Psoas muscle (tissue), 8 donors: ENCODE measurements around the gene ZNF835. TPM values are rescaled to one million over a fixed set of nuclear protein-coding genes. Genes with fewer than 3 reads are reported as not detected.

Source experiments
- ATAC-seq, 4 donors: fragments of 200-7000 bp; cut with Tn5 transposase; one replicate each; pipeline ENCODE4 v1.9.1; 2020; ENCODE audit warnings: moderate library complexity in 3 of 4, mild to moderate bottlenecking in 2 of 4
- DNase-seq, 2 donors: peaks; one replicate each; pipeline ENCODE4 v3.0.0-alpha.2; 2020
- H3K27ac ChIP-seq: fragments of 200-600 bp; one replicate; pipeline ENCODE4 v1.8.0; 2022
- H3K27me3 ChIP-seq, 3 donors: fragments of 200-600 bp in 1 of 3; one replicate each; pipeline versions ENCODE4 v1.6.1 to v1.8.0; 2013 to 2022; ENCODE audit warnings: low read length in 2 of 3, mild to moderate bottlenecking in 2 of 3, moderate library complexity in 1 of 3; ENCODE audit not compliant: insufficient read depth in 3 of 3
- H3K36me3 ChIP-seq, 2 donors: fragments of 200-600 bp in 1 of 2; one replicate each; pipeline versions ENCODE4 v1.6.1 to v1.8.0; 2013 to 2022; ENCODE audit warnings: low read depth in 1 of 2, mild to moderate bottlenecking in 1 of 2, moderate library complexity in 1 of 2; ENCODE audit not compliant: insufficient read depth in 1 of 2
- H3K4me1 ChIP-seq: fragments of 200-600 bp; one replicate; pipeline ENCODE4 v1.8.0; 2022
- H3K4me3 ChIP-seq: fragments of 200-600 bp; one replicate; pipeline ENCODE4 v1.8.0; 2022; ENCODE audit warnings: mild to moderate bottlenecking
- H3K9me3 ChIP-seq: fragments of 200-600 bp; one replicate; pipeline ENCODE4 v1.8.0; 2022
- WGBS, 3 donors: extraction: QIAGEN DNeasy Blood & Tissue Kit; methylation state at CpG; one replicate each; pipeline versions ENCODE4 v1.1.6 to v1.1.7; 2013; 5-methylcytosine and 5-hydroxymethylcytosine counted together
- intact Hi-C, 2 donors: fragments of 100-400 bp; cut with DNase I; formaldehyde crosslinking; loops; one replicate each; pipeline versions ENCODE4 v1.11.0 to v1.14.2; 2022
- long read RNA-seq, 2 donors: library from polyadenylated mRNA; unstranded; transcript quantifications; one replicate each; pipeline ENCODE4 v2.0.0, GENCODE V29; 2021
- polyA plus RNA-seq, 3 donors: library from polyadenylated mRNA; stranded (reverse); fragments of 200-250 nt; gene quantifications; one replicate each; pipeline ENCODE4 v1.2.3, GENCODE V29; 2013
- total RNA-seq, 4 donors: library from RNA; stranded (reverse); fragmentation: NEBNext Ultra II Directional in 2 of 4; extraction: Animal tissue kit (Norgen Biotek cat#: 25700) in 2 of 4; gene quantifications; one replicate each; pipeline versions ENCODE4 v1.2.1 to v1.2.4, GENCODE V29; 2021 to 2023
- TF ChIP-seq, protein P1 (sequence below): fragments of 200-600 bp; IDR thresholded peaks from one replicate; pipeline ENCODE4 v1.8.0; 2022; ENCODE audit warnings: antibody characterized with exemption
- donor health status: healthy with polysubstance abuse.
- donor health status: DM: no; HTN: no; CAD: no; lungs with moderate emphysema.
- donor health status: Bipolar disorder and iron deficiency.
- donor health status: healthy.
- donor health status: DM: yes; HTN: yes; CAD: no.
- donor health status: DM: no; HTN: no; CAD: no.
- donor health status: DM: no; HTN: no; CAD: no.
- donor health status: DM: yes; HTN: yes; CAD: no.

The ZNF835 gene
- total RNA-seq = 1 to 10 TPM in 3 of 4 donors, under 1 TPM in 1; 0.74 to 5.4 (median 1.1) TPM
- 1 to 10 TPM in 1 of 3 donors, under 1 TPM in 2; 0.78 to 1.9 (median 0.80) TPM for polyA plus RNA-seq
- long read RNA-seq, donor 1 = 0 reads
- long read RNA-seq, donor 2 = 0 reads

DNA sequence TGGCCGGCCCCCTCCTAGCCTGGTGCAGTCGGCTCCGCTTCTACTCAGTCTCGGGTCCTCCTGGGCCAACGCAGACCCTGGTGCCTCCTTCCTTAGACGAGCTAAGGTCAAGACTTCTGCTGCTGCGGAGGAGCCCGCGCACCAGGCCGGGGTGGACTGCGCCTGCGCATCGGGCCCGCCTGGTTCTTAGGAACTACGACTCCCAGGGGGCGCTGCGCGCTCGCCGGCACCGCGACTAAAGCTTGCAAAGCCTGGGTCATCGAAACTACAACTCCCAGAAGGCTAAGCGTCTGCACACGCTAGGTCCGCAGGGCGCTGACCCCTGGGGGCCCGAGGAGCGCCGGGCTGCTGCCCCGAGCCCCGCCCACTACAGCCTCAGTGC is at the start of gene ZNF835:
Gene ZNF835 (minus strand): TSS at position 145 of the 382 bp plus-strand sequence. CDS start 6,559 bp downstream, outside the sequence.
- intact Hi-C loops = no loop called here
- Histone ChIP-seq H3K36me3 (no peaks in the 10 kb centered on the region), H3K9me3 (no peaks in the 10 kb centered on the region), H3K27ac (no peak within 1 kb of the TSS), H3K4me1 (no peaks in the 10 kb centered on the region), H3K27me3 (no peaks in the 10 kb centered on the region), H3K4me3 (peak within 1 kb of the TSS; percentile 82)
- ATAC-seq (peak; percentile 97 to 99 (median 98)), DNase-seq (peak; percentile 95 to 96)
- 1% methylated on average over 31 to 32 of the region's 32 CpGs for WGBS, 3 donors
- TF ChIP-seq, protein P1, sequence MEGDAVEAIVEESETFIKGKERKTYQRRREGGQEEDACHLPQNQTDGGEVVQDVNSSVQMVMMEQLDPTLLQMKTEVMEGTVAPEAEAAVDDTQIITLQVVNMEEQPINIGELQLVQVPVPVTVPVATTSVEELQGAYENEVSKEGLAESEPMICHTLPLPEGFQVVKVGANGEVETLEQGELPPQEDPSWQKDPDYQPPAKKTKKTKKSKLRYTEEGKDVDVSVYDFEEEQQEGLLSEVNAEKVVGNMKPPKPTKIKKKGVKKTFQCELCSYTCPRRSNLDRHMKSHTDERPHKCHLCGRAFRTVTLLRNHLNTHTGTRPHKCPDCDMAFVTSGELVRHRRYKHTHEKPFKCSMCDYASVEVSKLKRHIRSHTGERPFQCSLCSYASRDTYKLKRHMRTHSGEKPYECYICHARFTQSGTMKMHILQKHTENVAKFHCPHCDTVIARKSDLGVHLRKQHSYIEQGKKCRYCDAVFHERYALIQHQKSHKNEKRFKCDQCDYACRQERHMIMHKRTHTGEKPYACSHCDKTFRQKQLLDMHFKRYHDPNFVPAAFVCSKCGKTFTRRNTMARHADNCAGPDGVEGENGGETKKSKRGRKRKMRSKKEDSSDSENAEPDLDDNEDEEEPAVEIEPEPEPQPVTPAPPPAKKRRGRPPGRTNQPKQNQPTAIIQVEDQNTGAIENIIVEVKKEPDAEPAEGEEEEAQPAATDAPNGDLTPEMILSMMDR = peak; percentile 19

GRCh38 chr19:56720281-56720680 is 48.7 kb upstream of the ZNF835 start:
- Histone ChIP-seq H3K9me3 (no peaks in the 10 kb centered on the region), H3K36me3 (no peaks in the 10 kb centered on the region), H3K4me3 (no peak overlapping the region), H3K27me3 (no peaks in the 10 kb centered on the region), H3K4me1 (no peaks in the 10 kb centered on the region), H3K27ac (no peak overlapping the region)
- WGBS, 3 donors = 3 to 8% (median 4%) methylated on average over 3 of the region's 3 CpGs
- TF ChIP-seq, protein P1 = no peak
- DNase-seq (peak in 1 of 2 donors; percentile 18), ATAC-seq (no peak)
- intact Hi-C loops = no loop called here

DNA sequence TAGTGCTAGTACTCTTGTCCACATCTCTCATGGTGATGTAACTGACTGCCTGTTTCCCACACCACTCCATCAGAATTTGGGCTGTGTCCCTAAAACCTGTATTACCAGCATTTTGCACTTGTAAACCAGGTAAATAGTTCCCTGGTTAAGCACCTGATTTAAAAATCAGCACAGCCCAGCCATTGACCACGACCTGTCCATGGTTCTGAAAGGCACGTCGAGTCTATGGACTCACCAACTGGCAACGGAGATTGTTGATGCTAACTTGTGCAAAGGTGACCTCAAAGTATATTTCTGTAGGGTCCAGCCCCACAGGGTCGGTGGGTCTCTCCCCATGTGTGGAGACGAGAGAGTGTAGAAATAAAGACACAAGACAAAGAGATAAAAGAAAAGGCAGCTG is 46.7 kb upstream of the ZNF835 start:
- ATAC-seq = no peak

DNA sequence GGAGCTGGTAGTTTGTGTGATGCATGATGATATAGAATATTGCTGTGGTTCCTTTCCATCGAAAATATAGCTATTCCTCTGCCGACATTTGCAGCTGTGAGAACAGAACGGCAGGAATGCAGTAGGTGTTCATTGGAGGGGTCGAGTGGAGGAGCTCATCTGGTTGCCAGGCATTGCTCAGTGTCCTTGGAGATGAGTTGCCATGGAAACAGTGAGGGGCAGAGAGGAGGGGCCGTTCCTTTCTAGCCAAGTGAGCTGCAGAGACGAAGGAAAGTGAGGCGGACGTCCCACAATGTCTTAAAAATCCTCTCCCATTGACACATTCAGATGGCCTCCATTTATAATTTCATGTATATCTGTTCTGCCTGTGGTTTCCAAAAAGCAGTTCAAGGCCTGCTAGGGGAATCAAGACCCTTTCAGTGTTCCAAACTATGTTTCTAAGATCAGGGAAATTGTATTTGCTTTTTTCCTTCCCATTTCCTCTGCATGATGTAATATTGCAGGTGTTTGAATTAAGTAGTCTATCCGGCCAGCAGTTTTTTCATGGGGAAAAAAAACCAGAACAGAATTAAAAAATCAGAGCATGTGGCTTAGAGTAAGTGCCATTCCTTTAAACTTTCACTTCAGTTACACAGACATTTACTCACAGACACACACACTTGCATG is 41.2 kb upstream of the ZNF835 start:
- DNase-seq (no peak), ATAC-seq (no peak)
- WGBS, 3 donors = 14 to 21% (median 17%) methylated on average over 9 of the region's 9 CpGs
- Histone ChIP-seq H3K4me3 (no peak overlapping the region), H3K27ac (no peak overlapping the region), H3K36me3 (no peaks in the 10 kb centered on the region), H3K9me3 (no peaks in the 10 kb centered on the region), H3K27me3 (no peaks in the 10 kb centered on the region), H3K4me1 (no peaks in the 10 kb centered on the region)
- TF ChIP-seq, protein P1 = no peak
- intact Hi-C loops = no loop called here

More for the DNA sequence above, 46.7 kb upstream of the ZNF835 start:
- Histone ChIP-seq H3K27ac (no peak overlapping the region), H3K36me3 (no peaks in the 10 kb centered on the region), H3K27me3 (no peaks in the 10 kb centered on the region), H3K4me3 (no peak overlapping the region), H3K9me3 (no peaks in the 10 kb centered on the region), H3K4me1 (no peaks in the 10 kb centered on the region)
- intact Hi-C loops = no loop called here
- WGBS, 3 donors = 37 to 50% (median 43%) methylated on average over 6 of the region's 6 CpGs
- no peak for DNase-seq
- TF ChIP-seq, protein P1 = no peak

GRCh38 chr19:56710437-56710836 is 38.9 kb upstream of the ZNF835 start:
- DNase-seq (no peak), ATAC-seq (no peak)
- WGBS, 3 donors = 3 to 19% (median 11%) methylated on average over 1 of the region's 1 CpG
- H3K27ac ChIP-seq = no peak overlapping the region
- H3K27me3 ChIP-seq = no peaks in the 10 kb centered on the region
- H3K9me3 ChIP-seq = peaks cover 5% of the 10 kb centered on the region
- TF ChIP-seq, protein P1 = no peak
- intact Hi-C loops = no loop called here
- H3K4me3 ChIP-seq = no peak overlapping the region
- no peaks in the 10 kb centered on the region for H3K4me1 ChIP-seq
- H3K36me3 ChIP-seq = no peaks in the 10 kb centered on the region
